ENCODE measurements around the gene VPS51. TPM values are rescaled to one million over a fixed set of nuclear protein-coding genes. Genes with fewer than 3 reads are reported as not detected.

The VPS51 gene
- total and polyA plus RNA-seq, 11 donors, result 78.4 to 165 (median 101) TPM

DNA sequence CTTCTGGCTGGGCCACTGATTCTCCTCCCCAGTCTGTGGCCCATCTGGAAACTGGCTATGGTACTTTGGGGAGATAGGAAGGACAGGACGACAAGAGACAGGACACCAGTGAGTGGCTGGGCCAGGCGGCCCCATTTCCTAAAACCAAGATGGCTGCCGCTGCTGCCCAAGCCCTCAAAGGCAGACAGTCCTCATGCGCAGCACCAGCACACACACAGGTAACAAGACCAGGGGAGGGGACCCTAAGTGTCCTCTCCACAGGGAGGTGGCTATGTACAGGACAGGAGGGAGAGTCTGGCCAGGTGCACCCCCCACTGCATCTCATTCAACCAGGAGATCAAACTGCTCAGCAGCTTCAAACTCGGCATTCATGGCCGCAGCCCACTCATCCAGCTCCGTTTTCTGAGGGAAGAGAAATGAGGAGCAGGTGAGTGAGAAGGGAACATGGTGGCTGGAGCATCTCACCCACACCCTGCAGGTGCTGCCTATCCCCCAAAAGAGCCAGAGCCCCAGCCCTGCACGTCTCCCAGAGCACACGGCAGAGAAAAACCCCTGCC, 17.1 kb upstream of the VPS51 start:
- no peaks in the 10 kb centered on the region for H3K27me3 ChIP-seq
- no peaks in the 10 kb centered on the region for H3K36me3 ChIP-seq
- ATAC-seq, result no peak
- TF ChIP-seq, protein P1, sequence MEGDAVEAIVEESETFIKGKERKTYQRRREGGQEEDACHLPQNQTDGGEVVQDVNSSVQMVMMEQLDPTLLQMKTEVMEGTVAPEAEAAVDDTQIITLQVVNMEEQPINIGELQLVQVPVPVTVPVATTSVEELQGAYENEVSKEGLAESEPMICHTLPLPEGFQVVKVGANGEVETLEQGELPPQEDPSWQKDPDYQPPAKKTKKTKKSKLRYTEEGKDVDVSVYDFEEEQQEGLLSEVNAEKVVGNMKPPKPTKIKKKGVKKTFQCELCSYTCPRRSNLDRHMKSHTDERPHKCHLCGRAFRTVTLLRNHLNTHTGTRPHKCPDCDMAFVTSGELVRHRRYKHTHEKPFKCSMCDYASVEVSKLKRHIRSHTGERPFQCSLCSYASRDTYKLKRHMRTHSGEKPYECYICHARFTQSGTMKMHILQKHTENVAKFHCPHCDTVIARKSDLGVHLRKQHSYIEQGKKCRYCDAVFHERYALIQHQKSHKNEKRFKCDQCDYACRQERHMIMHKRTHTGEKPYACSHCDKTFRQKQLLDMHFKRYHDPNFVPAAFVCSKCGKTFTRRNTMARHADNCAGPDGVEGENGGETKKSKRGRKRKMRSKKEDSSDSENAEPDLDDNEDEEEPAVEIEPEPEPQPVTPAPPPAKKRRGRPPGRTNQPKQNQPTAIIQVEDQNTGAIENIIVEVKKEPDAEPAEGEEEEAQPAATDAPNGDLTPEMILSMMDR (IDR thresholded peaks at IDR 0.05), result no peak
- TF ChIP-seq POLR2A (IDR thresholded peaks at IDR 0.05), result no peak
- no peak overlapping the region for H3K4me3 ChIP-seq
- H3K4me1 ChIP-seq, result peaks cover 0 to 12% (median 5%) of the 10 kb centered on the region in 12 donors
- 88 to 96% (median 91%) methylated on average over 9 of the region's 9 CpGs for WGBS, 4 donors
- peak overlapping the region in 1 of 12 donors; percentile 22 for H3K27ac ChIP-seq
- no peaks in the 10 kb centered on the region for H3K9me3 ChIP-seq
- no peak for DNase-seq
- intact Hi-C loops (cut with DNase I), result no loop called here

DNA sequence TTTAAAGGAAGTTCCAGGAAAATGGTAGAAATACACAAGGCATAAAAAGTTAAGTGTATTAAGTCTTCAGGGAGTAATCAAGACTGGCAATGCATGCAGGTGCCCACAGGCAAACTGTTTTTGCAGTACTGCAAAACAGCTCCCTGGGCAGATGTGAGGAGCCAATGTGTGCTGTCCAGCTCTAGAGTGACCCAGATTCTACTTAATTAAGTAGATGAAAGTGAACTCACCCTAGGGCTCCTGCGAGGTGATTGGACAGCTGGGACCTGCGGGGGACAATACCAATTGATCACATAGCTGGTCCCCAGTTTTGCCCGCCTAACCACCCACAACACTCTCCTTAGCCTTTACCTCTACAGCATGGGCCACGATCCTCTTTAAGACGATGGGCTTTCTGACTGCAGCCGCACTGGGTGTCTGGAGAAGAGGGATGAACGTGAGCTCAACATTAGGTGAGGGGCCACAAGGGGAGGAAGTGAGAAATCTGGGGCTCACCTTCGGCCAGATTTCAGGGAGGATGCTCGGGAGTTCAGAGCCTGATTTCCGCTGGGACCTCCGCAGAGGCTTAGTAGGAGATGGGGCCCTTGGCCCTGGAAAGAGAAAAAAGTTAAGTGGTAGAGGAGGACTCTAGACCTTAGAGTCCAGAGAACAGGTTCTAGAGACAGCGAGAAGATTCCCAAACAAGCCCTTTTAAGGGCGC, 12.7 kb upstream of the VPS51 start:
- no peak for DNase-seq
- H3K4me3 ChIP-seq, result peak overlapping the region; percentile 44 to 93 (median 79)
- intact Hi-C loops (cut with DNase I), result loop anchor here in 5 of 10 donors (5.0 to 10.0 kb wide), 4 partner anchors 41 to 71 kb away; partner anchors contain the start of genes ARL2 (in 4 of the 5), SAC3D1 (in 4 of the 5) and SNX15 (in 1 of the 5)
- peak overlapping the region in 9 of 12 donors; percentile 87 to 95 (median 91) for H3K27ac ChIP-seq
- TF ChIP-seq POLR2A (IDR thresholded peaks at IDR 0.05), result no peak
- TF ChIP-seq, protein P1 (IDR thresholded peaks at IDR 0.05), result no peak
- 5 to 9% (median 6%) methylated on average over 13 of the region's 13 CpGs for WGBS, 4 donors
- peaks cover 4 to 27% (median 16%) of the 10 kb centered on the region in 12 donors for H3K4me1 ChIP-seq
- no peaks in the 10 kb centered on the region for H3K9me3 ChIP-seq
- peaks cover 0 to 33% (median 29%) of the 10 kb centered on the region in 9 donors for H3K36me3 ChIP-seq
- no peaks in the 10 kb centered on the region for H3K27me3 ChIP-seq
- ATAC-seq, result no peak

DNA sequence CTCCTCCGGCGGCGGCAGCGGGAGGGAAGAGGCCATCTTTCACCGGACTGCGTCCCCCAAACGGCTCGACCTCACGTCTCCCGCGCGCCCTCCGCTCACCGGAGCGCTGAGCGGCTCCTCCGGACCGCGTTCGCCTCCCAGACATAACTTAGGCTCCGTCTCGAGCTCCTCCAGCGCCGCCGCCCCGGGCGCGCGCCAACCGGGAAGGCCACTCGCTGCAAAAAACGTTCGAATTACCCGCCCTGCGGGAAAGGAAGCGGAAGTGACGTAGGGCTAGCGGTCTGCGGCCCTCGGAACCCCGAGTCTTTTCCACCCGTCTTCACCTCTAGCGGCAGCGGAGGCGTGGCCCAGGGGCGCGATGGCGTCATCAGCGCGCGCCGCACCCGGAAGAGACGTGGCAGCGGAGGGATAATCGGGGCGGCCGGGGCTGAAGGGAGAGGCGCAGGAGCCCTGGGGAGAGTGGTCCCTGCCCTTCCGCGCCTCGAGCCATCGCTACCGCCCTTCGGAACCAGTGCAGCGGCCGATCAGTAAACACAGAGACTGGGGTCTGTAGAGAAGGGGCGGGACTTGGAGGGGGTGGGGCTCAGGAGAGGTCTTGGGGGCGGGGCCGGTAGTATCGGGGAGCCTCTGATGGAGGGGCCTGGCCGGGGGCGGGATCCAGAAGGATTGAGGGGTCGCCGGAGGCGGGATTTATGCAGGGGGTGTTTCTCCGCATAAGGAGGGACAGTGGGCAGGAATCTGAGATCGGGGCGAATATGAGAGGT, 12.0 kb upstream of the VPS51 start, which contains the start of the genes CDCA5 and ZFPL1:
CDCA5 (minus strand) TSS at position 207 of the 764 bp plus-strand sequence; CDS start at position 145, 62 bp downstream.
ZFPL1 (plus strand) TSS at position 389 of the 764 bp plus-strand sequence. CDS start 477 bp downstream, outside the sequence.
- 0 to 1% (median 1%) methylated on average over 60 to 79 of the region's 79 CpGs for WGBS, 4 donors
- Histone ChIP-seq H3K9me3 (no peaks in the 10 kb centered on the region), H3K27ac (peak within 1 kb of the TSS; percentile 45 to 95 (median 90)), H3K36me3 (peaks cover 0 to 40% (median 37%) of the 10 kb centered on the region in 9 donors), H3K4me1 (peaks cover 4 to 27% (median 16%) of the 10 kb centered on the region in 12 donors), H3K4me3 (peak within 1 kb of the TSS; percentile 44 to 93 (median 79)), H3K27me3 (no peaks in the 10 kb centered on the region)
- ATAC-seq (peak; percentile 90 to 98 (median 97)), DNase-seq (peak; percentile 95 to 96 (median 95))
- TF ChIP-seq, protein P1 (IDR thresholded peaks at IDR 0.05), result no peak
- peak in 1 of 2 donors; percentile 58 for TF ChIP-seq POLR2A (IDR thresholded peaks at IDR 0.05)
- intact Hi-C loops (cut with DNase I), result loop anchor here in 7 of 10 donors (1.0 to 10.0 kb wide), 8 partner anchors 12 to 72 kb away; partner anchors contain the start of genes SAC3D1 (in 5 of the 7), ARL2 (in 4 of the 7), VPS51 (in 2 of the 7) and FAU (in 1 of the 7)
